ENCODE measurements around the gene HOATZ.

Gene HOATZ

DNA sequence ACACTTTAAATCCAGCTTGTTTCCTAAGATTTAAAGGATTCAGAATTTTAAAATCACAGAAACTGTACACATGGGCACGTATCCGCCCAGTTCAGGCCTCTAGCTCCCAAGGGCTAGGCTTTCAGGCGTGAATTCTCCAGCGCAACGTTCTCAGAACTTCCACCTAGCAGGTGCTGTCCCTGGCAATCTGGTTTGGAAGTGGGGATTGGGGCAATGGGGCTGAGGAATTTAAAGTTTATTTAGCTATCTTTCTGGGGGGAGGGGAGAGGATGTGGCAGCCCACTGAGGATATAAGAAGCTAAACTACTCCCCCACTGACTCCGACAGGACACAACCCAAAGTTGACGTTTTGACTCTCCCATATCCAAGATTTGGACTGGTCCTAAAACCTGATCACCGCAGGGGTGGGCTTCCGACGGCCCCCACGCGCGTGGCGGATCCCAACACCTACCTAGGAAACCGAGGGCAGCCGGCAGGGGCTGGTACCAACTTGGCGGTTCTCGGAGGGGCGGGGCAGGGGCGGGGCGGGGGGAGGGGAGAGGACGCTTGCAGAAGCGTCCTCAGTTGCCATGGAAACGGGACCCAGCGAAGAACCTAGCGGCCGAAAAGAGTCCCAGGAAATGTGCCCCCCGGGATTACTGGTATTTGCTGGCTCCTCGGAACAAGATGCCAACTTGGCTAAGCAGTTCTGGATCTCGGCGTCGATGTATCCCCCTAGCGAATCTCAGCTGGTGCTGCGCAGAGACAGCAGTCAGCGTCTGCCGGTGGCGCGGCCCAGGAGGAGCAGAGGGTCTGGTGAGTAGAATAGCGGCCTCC is at the start of gene HOATZ:
Gene HOATZ, plus strand, starts transcription at position 563 of the 816 bp plus-strand sequence. Its CDS starts 7 bp downstream, at position 570.
- no peak for DNase-seq

DNA sequence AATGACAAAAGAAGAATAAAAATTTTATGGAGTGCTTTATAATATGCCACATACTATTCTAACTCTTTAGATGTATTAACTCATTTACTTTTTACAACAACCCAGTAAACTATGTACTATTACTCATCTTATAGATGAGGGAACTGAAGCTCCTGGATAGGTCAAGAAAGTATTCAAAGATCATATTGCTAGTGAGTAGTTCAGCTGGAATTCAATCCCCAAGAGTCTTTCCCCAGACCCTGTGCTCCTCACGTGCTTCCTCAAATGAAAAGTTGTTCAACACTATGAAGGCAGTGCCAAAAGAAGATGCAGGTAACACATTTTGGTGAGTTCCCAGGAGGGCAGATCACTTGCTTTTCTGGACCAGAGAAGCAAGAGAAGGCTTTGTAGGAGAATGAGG is 49.2 kb upstream of the HOATZ start:
- no peak for DNase-seq

DNA sequence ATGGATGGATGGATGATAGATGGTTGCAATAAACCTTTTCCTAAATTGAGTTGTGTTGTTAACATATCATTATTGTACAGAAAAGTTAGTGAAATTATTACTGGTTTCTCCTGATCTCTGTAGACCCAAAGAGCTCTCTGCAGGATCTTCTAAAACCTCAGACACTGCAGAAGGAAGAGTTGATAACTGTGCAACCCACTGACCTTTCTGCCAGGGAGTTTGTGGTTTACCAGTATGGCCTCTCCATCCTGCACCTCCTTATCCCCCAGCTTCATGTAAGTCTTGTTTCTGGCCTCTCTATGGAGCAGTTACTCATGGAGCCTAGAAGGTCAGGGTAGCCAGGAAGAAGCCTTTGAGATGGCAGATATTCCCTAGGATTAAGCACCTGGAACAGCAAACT is 48.0 kb upstream of the HOATZ start:
- no peak for DNase-seq

GRCh38 chr11:111469200-111469599 is 45.4 kb upstream of the HOATZ start:
- DNase-seq = no peak

- no peak for DNase-seq
These were observed 42.4 kb upstream of the HOATZ start for GRCh38 chr11:111472228-111472627.

GRCh38 chr11:111474432-111474831 is 40.1 kb upstream of the HOATZ start:
- no peak for DNase-seq

GRCh38 chr11:111476366-111476765 is 38.2 kb upstream of the HOATZ start:
- no peak for DNase-seq

- DNase-seq = no peak
These were observed 37.6 kb upstream of the HOATZ start for GRCh38 chr11:111476956-111477355.

DNA sequence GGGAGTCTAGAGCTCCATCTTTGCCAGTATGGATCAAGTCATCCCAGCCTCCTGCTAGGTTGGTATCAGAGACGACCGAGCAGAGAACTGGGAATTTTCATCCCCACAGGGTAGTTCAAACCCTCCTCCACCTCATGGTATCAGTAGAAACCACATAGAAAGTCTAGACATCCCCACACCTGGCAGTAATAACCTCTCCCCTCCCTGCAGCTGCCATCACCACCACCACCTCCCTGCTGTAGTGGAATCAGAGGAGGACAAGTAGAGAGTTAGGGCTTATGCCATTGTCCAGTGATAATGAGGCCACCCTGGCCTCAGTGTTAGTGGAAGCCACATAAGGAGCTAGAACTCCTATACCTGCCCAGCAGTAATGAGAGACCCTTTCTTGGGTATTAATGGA is 36.7 kb upstream of the HOATZ start:
- DNase-seq = no peak

GRCh38 chr11:111479666-111480065 is 34.9 kb upstream of the HOATZ start:
- no peak for DNase-seq

DNA sequence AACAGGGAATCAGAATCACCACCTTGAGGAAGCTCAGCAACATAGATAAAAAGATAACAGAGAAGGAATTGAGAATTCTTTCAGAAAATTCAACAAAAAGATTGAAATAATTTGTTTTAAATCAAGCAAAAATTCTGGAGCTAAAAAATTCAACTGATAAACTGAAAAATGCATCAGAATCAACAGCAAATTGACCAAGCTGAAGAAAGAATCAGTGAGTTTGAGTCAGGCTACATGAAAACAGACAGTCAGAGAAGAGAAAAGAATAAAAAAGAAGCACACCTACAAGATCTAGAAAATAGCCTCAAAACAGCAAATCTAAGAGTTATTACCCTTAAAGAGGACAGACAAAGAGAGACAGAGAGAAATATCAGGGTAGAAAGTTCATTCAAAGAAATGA is 31.1 kb upstream of the HOATZ start:
- no peak for DNase-seq

GRCh38 chr11:111490496-111490895 is 24.1 kb upstream of the HOATZ start:
- DNase-seq = no peak

DNA sequence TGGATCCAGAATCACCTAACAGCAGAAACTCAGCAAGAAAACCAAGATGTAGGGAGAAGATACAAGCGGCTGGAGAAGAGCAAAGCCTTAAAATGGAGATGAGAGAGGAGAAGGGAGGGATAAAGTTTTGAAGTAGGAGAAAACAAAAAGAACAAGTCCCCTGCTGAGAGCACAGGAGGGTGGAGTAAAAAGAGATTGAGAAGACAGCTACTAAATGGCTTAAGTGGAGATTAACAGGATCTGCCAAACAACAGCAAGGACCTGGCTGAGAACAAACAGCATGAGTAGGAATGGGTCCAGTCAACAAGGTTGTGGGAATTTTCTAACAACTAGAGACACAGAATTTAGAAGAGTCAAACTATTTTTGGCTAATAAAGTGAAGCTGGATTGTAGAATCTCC is 20.5 kb upstream of the HOATZ start:
- DNase-seq = no peak

GRCh38 chr11:111499483-111499882 is 15.1 kb upstream of the HOATZ start:
- no peak for DNase-seq

- DNase-seq = no peak
These were observed 14.1 kb upstream of the HOATZ start for GRCh38 chr11:111500481-111500880.

GRCh38 chr11:111502611-111503010 is 12.0 kb upstream of the HOATZ start:
- no peak for DNase-seq

DNA sequence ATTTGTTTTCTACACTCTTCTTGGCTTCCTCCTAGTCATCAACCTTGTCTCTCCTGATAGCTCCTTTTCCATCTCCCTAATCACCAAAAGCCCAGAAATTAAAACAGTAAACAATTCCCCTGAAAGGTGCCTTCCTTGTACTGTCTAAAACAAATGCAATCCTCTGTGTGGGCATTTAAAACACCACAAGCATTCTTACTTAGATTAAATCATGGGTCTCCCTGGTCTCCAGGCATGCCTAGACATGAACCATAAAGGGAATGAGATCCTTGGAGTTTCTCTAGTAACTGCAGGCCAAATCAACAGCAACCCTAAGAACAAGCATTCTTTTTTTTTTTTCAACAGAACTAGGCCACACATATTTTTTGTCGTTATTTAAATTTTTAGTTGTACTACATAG is 4.3 kb upstream of the HOATZ start:
- no peak for DNase-seq

GRCh38 chr11:111512296-111513239 is 2.0 kb upstream of the HOATZ start, which contains the start of gene BTG4:
Gene BTG4, minus strand, starts transcription at chr11:111512386. Its CDS starts 13,610 bp downstream, at chr11:111498776.
- DNase-seq = no peak

DNA sequence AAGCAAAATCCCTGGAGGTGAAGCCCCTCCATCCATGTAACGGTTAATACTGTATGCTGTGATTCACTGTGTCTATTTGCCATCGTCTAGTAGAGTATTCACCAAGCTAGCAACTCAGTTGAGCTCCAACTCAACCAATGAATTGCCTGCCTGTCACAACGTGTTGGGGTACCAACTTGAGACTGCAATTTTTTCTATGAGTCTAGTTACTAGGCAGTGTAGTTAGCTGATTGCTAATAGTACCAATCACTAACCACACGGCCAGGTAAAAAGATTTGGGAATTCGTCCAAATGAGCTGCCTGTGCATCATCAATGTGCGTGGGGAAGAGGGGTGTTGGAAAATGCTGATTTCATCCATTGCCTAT is 1.4 kb upstream of the HOATZ start:
- DNase-seq = no peak

GRCh38 chr11:111515591-111515990 is 1.0 kb downstream of the HOATZ start:
- no peak for DNase-seq

DNA sequence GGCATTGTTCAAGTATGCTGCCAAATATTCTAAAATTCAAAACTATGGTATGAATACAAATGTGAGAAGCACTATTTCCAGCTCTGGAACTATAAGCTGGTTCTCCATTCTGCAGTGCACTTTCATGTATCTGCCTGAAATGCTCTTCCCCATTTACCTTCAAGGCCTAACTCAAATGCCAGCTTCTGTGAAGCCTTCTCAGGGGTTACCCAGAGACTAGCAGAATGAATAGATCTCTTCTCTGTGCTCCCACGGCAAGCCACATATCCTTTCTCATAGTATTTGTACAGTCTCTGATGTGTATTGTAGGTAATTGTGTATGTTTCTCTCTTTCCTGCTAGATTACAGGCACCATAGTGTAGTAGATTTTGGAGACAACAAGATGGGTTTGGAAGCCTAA is 4.1 kb downstream of the HOATZ start:
- no peak for DNase-seq

DNA sequence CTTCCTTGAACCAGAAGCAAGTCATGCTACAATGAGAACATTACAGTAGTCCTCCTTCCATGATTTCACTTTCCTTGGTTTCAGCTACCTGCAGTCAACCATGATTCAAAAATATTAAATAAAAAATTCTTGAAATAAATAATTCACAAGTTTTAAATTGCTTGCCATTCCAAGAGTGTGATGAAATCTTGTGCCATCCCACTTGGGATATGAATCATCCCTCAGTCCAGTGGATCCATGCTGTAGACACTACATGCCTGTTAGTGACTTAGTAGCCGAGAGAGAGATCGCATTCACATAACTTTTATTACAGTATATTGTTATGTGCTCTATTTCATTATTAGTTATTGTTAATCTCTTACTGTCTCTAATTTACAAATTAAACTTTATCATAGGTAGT is 6.0 kb downstream of the HOATZ start:
- no peak for DNase-seq

- no peak for DNase-seq
These were observed 6.6 kb downstream of the HOATZ start for GRCh38 chr11:111521135-111521534.

DNA sequence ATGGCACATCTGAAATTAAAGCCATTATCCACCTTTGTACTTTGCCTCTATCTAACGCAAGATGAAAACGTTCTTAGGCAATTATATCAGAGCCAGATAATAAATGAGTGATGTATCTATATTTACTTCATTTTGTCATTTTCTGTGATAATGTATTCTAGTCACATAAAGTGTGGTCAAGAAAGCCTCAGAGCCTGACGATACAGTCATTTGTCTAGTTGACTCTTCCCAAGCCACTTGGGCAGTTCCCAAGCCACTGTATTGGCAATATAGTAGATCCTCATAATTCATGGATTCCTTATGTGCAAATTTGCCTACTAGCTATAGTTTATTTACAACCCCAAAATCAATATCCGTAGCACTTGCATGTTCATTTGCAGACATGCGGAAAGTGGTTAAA is 7.8 kb downstream of the HOATZ start:
- DNase-seq = no peak
